Epithelial cell of prostate (primary cell): ENCODE data around the gene TTK.
"Not testable (repeated sequence)": the region's sequence is repeated elsewhere in the genome, so short reads cannot be mapped to it uniquely, and the experiment has no call there.

Source experiments
- DNase-seq: peaks from one replicate; pipeline ENCODE4 v3.0.0-alpha.2; 2011; ENCODE audit warnings: low read depth, low spot score
- H3K27ac ChIP-seq: fragments of 450-650 bp; 2 replicates; pipeline ENCODE4 v1.5.1; 2017; ENCODE audit warnings: mild to moderate bottlenecking

The TTK gene

DNA sequence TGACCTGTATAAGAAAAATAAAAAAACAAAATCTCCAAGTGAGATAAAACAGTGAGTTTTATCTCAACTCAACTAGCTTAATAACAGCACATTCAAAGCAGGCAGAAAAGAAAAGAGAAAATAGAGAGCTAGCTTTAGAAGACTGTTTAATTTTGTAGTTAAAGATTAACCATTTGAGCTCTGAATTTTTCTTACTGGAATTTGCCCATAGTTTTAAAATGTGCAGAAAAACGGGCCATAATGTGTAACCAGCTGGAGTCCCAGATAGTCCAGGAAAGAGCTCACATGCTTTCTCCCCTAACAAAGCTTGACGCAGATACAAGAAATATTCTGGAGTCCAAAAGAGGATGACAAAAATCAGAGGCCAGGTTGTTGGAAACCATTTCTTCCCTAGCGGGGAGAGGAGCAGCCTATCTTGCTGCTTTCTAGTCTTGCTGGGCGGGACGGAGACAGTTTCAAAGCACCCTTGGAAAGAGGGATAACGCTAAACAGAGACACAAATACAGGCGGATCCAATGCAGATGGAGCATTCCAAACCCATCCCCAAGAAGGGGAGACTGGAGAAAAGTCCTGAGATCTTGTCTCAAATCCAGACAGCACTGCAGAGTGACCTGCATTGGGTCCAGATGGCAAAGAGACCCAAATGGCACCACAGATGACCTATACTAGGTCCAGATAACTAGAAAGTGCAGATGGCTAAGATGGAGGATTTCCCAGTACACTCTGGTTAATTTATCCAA, 16.1 kb downstream of the TTK start:
- no peak for DNase-seq
- H3K27ac ChIP-seq, result no peak overlapping the region

DNA sequence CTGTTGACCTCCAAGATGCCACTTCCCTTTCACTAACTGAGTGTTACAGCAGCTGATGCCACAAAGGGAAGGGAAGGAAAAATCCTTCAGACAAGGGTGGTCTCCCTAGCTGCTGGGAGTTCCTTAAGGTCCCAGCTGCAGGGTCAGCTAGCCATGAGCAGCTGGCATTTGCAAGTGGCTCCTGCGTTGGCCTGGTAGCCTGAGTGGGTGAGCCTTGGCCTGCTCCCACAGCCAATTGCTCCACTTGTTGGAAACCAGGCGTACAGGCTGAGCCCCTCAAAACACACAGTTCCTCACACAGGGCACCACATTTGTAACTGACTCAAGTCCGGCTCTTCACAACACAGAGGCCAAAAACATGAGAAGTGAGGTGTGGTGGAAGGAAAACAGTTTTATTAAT, 16.7 kb downstream of the TTK start:
- DNase-seq, result no peak
- H3K27ac ChIP-seq, result no peak overlapping the region

DNA sequence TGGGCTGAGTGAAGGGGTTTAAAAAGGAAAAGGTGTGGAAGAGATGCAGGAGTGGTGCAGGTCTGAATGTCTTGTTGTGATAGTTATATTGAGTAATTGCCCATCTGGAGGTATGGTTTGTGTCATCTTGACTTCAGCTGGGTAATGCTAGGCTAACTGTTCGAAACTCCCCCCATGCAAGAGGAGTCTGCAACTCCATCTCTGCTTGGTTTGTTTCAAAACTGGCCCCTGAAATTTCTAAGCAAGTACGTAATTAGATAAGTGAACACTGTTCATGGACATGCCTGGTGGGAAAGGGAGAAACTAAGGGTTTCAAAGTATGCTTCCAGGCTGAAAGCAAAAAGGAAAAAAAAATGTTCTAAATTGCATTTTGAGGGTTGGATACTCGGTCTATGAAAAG, 17.1 kb downstream of the TTK start:
- no peak overlapping the region for H3K27ac ChIP-seq

DNA sequence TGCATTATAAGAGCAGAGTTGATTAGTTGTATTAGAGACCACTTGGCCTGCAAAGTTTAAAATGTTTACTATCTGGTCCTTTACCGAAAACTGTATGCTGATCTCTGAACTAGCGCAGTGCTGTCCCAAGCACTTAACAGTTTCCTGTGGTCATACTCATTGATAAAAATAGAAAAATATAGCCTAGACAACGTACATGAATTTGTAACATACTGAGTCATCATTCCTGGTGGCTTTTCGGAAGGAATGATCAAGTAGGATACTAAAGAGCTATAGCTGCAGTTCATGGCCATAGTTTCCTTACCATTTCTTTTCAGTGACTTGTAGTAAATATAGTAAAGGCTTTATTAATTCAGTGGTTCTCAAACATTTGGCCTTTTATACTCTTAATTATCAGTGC, 18.4 kb downstream of the TTK start:
- H3K27ac ChIP-seq, result no peak overlapping the region
- DNase-seq, result no peak

More for the DNA sequence above, 17.1 kb downstream of the TTK start:
- no peak for DNase-seq

DNA sequence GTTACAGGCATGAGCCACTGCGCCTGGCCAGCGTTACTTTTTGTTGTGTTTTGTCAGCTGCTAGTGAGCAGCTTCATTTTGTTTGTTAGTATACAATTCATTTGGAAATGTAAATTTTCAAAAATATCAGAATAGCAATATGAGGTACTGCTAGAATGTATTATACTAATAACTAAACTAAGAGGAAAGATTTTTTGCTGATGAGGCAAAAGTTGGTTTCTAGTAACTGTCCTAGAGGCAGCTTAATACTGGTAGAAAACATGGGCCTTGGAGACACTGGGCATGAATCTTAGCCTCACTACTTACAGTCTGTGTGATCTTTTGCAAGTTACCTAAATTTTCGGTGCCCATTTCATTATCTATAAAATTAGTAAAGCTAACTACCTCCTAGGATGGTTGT, 24.1 kb downstream of the TTK start:
- no peak for DNase-seq
- no peak overlapping the region for H3K27ac ChIP-seq

DNA sequence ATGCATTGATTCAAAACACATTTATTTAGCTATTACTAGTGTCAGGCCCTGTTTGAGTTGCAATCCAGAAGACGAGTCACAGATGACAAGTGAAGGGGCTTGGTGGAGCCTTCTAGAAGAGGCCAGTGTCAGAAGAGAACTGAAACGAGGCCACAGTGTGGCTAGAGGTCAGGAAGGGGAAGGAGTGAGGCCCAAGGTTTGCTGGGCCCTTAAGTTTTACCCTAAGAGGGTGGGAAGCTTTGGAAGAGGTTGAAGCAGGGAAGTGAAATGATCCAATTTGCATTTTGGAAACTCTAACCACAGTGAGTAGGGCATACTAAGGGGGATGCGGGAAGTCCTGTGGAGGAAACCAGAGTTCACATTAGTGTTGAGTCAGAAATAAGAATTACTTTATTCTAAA, 25.0 kb downstream of the TTK start:
- no peak for DNase-seq
- no peak overlapping the region for H3K27ac ChIP-seq

DNA sequence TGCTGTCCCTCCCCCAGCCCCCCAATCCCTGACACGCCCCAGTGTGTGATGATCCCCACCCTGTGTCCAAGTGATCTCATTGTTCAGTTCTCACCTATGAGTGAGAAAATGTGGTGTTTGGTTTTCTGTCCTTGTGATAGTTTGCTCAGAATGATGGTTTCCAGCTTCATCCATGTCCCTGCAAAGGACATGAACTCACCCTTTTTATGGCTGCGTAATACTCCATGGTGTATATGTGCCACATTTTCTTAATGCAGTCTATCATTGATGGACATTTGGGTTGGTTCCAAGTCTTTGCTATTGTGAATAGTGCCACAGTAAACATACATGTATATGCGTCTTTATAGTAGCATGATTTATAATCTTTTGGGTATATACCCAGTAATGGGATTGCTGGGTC, 43.8 kb downstream of the TTK start:
- not testable (repeated sequence) for DNase-seq, H3K27ac ChIP-seq

DNA sequence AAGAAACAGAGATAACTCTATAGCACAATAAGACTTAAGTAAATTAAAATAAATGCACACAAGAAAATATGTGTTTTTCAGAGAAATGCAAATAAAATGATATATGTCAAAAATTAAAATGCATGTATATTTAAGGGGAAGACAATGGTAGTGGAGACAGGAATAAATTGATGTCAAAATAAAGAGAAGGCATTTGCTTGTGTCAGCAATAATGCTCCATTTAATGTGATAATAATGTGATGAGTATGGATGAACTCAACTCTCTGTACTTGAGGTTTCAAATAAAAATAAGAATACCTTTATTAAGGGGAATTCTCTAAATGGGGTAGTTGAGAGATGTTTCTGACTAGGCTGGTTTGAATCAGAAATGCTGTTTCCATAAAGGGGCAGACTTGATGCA, 56.3 kb downstream of the TTK start:
- no peak for DNase-seq
- H3K27ac ChIP-seq, result no peak overlapping the region

DNA sequence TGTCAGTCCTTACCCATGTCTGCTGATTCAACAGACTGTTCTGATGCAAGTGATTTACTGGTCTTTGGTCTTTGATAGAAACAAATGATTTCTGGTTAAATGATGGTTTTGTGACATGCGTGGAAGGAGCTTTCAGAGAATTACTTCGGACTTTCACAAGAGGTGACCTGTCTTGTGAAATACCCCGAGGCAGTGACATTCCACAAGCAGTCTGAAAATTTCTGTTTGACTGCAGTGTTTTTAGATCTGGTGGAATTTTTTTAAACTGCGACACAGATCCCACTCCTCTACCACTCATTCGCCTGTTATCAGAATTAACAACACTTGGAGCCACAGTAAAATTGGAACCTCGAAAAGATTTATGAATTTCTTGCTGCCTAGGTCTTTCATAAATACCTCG, 63.7 kb downstream of the TTK start:
- H3K27ac ChIP-seq, DNase-seq: not testable (repeated sequence)

DNA sequence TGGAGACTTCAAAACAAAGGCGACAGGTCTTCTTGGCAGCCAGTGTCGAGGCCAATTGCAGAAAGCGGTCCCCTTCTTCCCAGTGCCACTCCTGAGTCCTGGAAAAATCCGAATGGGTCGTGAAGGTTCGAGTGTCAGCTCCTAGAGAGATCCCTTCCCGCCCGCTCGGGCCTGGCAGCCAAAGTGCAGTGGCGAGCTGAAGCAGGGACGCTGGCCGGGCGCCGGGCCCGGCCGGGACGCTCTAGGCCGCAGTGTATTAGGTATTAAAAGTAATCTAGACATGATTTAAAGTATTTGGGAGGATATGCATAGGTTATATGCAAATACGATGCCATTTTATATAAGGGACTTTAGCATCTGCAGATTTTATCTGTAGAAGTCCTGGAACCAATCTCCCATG, 66.0 kb downstream of the TTK start:
- H3K27ac ChIP-seq, DNase-seq: not testable (repeated sequence)

DNA sequence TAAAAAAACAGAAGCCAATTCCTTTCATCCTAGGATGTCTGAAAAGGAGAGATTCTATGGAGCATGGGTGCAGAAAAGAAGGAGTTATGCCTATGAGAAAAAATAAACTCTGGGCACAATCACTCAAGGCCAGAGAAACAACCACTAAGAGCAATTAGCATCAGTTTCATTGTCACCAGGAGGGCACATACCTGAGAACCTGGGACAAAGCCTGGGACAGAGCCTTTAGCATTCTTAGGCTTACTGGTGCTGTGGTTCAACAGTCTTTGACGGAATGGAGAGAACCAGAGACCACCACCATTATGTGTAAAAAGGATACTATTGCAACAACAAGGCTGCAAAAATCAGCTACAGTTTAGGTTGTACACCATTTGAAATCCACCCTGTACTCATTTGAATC, 72.6 kb downstream of the TTK start:
- DNase-seq, result no peak
- H3K27ac ChIP-seq, result no peak overlapping the region

DNA sequence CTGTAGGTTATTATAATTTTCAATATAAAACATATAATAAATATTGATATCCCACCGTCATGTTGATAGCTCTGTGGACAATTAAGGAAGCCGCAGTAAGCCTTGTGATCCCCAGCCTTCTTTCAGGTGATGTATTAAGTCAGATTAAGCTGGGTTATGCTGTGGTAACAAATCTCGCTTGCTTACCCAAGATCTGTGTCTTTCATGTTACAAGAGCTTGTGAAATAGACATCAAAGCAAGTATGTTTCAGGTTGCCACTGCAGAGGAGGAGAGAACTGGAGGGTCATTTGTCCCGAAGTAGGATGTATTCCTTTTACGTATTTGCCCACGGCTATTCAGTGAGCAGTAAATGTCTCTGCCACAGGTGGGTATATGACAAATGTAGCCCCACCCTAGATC, 84.2 kb downstream of the TTK start:
- H3K27ac ChIP-seq, result no peak overlapping the region
- DNase-seq, result no peak

DNA sequence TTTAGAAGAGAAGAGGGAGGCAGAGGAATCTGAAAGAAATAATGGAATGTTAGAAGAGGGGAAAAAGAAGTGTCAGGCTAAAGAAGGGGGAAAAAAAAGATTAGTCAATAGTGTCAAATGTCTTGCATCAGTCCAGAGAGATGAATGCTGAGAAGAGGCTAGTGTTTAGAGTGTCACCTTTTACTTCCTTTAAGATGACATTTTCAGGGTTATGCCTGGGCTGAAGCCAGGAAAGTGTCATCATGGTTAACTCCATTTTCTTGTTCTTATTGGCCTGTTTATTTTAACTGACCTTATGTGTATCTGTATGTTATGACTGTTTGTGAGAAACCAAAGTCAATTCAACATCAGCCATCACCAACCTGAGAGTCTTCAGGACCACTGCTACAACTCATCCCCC, 87.1 kb downstream of the TTK start:
- DNase-seq, result no peak
- H3K27ac ChIP-seq, result no peak overlapping the region
